ENCODE data around the gene RBCK1. TPM values are rescaled to one million over a fixed set of nuclear protein-coding genes. Genes with fewer than 3 reads are reported as not detected.
"Not testable (repeated sequence)": the region's sequence is repeated elsewhere in the genome, so short reads cannot be mapped to it uniquely, and the experiment has no call there.

The RBCK1 gene
- total and polyA plus RNA-seq, 8 donors = 89.6 to 104 (median 98.7) TPM

DNA sequence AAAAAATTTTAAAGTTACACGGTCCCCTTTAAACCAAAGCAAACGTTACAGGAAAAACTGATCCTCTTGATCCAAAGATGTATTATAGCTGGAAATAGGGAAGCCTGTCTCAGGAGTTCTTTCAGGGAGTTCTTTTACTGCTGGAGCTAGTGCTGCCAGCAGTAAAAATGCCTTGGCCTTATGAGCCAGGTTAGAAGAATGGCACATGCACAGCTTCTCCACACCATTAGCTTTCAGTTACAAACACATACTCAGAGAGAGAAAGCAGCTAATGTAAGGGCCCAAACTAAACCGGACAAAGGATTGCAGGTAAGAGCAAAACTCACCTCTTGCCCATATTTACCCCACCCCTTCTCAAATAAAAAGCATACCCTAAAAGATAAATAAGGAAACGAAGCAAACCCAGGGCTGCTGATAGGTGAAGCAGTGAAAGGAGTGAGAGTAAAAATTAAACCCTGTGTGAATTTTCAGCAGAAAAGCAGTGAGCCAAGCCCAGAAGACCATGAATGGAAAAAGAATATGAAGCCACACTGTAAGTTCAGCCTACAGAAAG, 35.2 kb downstream of the RBCK1 start:
- Histone ChIP-seq H3K27me3 (no peaks in the 10 kb centered on the region), H3K9me3 (no peaks in the 10 kb centered on the region), H3K36me3 (peaks cover 0 to 87% of the 10 kb centered on the region in 2 donors), H3K4me3 (no peak overlapping the region), H3K4me1 (peaks cover 0 to 35% of the 10 kb centered on the region in 2 donors), H3K27ac (no peak overlapping the region)
- TF ChIP-seq, protein P1, sequence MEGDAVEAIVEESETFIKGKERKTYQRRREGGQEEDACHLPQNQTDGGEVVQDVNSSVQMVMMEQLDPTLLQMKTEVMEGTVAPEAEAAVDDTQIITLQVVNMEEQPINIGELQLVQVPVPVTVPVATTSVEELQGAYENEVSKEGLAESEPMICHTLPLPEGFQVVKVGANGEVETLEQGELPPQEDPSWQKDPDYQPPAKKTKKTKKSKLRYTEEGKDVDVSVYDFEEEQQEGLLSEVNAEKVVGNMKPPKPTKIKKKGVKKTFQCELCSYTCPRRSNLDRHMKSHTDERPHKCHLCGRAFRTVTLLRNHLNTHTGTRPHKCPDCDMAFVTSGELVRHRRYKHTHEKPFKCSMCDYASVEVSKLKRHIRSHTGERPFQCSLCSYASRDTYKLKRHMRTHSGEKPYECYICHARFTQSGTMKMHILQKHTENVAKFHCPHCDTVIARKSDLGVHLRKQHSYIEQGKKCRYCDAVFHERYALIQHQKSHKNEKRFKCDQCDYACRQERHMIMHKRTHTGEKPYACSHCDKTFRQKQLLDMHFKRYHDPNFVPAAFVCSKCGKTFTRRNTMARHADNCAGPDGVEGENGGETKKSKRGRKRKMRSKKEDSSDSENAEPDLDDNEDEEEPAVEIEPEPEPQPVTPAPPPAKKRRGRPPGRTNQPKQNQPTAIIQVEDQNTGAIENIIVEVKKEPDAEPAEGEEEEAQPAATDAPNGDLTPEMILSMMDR (IDR thresholded peaks at IDR 0.05) = no peak
- DNase-seq (no peak), ATAC-seq (no peak)
- intact Hi-C loops (cut with DNase I) = no loop called here

DNA sequence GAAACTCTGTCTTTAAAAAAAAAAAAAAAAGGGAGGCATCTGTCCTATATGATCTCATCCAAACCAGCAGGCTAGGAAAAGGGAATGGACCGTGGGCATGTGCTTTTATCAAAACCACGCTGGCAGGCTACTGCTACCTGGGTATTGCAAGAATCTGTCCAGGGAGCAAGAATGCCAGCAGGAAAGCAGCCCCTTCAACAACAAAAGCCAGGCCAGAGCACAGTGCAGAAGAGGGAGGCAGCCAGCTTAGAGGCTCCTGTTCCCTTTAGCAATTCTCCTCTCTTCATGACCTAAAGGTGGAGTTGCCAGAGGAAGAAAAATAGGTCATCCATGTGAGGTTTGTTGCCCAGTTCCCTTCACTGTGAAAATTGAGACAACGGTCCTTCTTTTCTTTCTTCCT, 36.0 kb downstream of the RBCK1 start:
- TF ChIP-seq, protein P1 (IDR thresholded peaks at IDR 0.05) = no peak
- Histone ChIP-seq H3K27ac (no peak overlapping the region), H3K27me3 (no peaks in the 10 kb centered on the region), H3K9me3 (no peaks in the 10 kb centered on the region), H3K4me1 (peaks cover 0 to 27% of the 10 kb centered on the region in 2 donors), H3K4me3 (no peak overlapping the region), H3K36me3 (peaks cover 0 to 78% of the 10 kb centered on the region in 2 donors)
- ATAC-seq = no peak
- DNase-seq = no peak
- intact Hi-C loops (cut with DNase I) = no loop called here

DNA sequence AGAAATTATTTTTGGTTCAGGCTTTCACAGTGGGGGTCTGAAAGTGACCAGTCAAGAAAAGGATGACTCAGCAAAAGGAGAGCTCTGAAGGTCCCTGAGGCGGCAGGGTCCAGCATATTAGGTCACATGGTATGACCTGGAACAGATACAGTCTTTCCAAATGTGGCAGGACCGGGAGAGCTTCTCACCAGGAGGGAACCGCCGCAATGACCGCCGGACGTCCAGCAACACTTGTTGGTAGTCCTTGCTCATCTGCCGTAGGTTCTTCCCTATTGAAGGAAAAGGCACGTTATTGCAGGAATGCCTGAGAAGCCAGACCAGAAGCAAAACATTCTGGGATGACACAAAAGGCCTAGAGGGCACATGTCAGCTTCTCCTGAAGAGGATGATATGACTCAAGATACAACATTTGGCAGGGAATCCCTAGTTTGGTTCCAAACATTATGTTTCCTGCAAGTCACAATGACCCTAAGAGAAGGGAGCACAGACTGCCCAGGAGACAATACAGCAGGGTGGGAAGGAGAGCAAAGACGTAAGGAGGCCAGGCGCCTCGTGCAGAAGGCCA, 36.8 kb downstream of the RBCK1 start:
- H3K4me1 ChIP-seq = peaks cover 0 to 21% of the 10 kb centered on the region in 2 donors
- peak overlapping the region in 1 of 2 donors; percentile 28 for H3K27ac ChIP-seq
- H3K27me3 ChIP-seq = no peaks in the 10 kb centered on the region
- intact Hi-C loops (cut with DNase I) = no loop called here
- peaks cover 0 to 70% of the 10 kb centered on the region in 2 donors for H3K36me3 ChIP-seq
- TF ChIP-seq, protein P1 (IDR thresholded peaks at IDR 0.05) = no peak
- ATAC-seq = peak; percentile 41
- no peak for DNase-seq
- H3K4me3 ChIP-seq = no peak overlapping the region
- H3K9me3 ChIP-seq = no peaks in the 10 kb centered on the region

DNA sequence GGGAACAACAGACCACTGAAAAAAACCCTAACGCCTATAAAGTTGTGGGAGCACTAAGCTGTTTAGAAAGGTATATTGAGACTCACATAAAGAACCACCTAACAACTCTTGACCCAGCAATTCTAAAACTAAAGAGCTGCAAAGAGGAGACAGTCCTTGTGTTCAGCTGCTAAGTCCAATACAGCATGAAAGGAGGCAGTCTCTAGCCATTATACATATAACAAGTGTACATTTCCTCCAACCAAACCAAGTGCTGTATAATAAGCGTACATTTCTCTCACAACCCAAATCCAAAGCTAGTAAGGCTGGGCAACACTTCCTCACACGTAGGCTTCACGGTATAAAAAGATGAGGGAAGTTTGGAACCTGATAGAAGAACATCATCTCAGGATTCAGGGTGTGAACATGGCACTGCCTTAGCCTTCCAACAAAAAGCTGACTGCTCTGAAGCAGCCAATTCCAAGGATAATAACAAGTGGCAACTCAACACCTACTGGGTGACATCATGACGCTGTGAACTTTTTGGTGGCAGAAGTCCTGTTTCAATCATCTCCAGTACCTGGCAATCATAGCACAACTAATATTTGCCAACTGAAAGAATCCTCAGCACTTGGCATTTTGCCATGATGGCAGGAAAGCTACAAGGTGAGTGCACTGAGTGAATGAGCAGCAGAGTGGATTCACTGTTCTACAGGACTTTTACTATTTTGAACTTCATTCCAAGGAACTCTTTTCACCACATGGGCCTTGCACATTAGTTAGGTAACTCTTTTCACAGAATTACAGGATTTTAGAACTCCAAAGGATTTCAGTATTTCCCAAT, 37.6 kb downstream of the RBCK1 start:
- intact Hi-C loops (cut with DNase I) = no loop called here
- H3K27me3 ChIP-seq = no peaks in the 10 kb centered on the region
- no peaks in the 10 kb centered on the region for H3K9me3 ChIP-seq
- H3K4me1 ChIP-seq = peaks cover 0 to 21% of the 10 kb centered on the region in 2 donors
- ATAC-seq (peak; percentile 72), DNase-seq (peak in 1 of 4 donors; percentile 41)
- TF ChIP-seq, protein P1 (IDR thresholded peaks at IDR 0.05) = no peak
- H3K4me3 ChIP-seq = no peak overlapping the region
- H3K27ac ChIP-seq = peak overlapping the region in 1 of 2 donors; percentile 23
- peaks cover 0 to 62% of the 10 kb centered on the region in 2 donors for H3K36me3 ChIP-seq

DNA sequence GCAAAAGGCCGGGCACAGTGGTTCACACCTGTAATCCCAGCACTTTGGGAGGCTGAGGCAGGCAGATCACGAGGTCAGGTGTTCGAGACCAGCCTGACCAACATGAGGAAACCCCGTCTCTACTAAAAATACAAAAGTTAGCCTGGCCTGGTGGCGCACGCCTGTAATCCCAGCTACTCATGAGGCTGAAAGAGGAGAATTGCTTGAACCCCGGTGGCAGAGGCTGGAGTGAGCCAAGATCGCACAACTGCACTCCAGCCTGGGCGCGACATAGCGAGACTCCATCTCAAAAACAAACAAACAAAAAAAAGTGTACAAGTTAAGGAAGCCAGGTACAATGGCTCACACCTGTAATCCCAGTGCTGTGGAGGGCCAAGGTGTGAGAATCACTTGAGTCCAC, 43.9 kb downstream of the RBCK1 start:
- H3K4me3 ChIP-seq; DNase-seq; H3K27ac ChIP-seq; H3K9me3 ChIP-seq; intact Hi-C loops (cut with DNase I); H3K27me3 ChIP-seq; ATAC-seq; H3K36me3 ChIP-seq; H3K4me1 ChIP-seq: not testable (repeated sequence)

All from left lung (tissue), 10 donors.